Suprapubic skin (tissue), 4 donors: ENCODE results near the gene GRID1. TPM values are rescaled to one million over a fixed set of nuclear protein-coding genes. Genes with fewer than 3 reads are reported as not detected.

Experiments
- DNase-seq, 2 donors: peaks; one replicate each; pipeline ENCODE4 v3.0.0-alpha.2; 2019; ENCODE audit warnings: low spot score in 2 of 2
- H3K27ac ChIP-seq: fragments of 200-600 bp; sonication (generic); one replicate; pipeline ENCODE4 v1.5.1; 2019
- H3K27me3 ChIP-seq: fragments of 200-600 bp; sonication (generic); one replicate; pipeline ENCODE4 v1.5.1; 2019
- H3K36me3 ChIP-seq: fragments of 200-600 bp; sonication (generic); one replicate; pipeline ENCODE4 v1.5.1; 2019
- H3K4me1 ChIP-seq: fragments of 200-600 bp; sonication (generic); one replicate; pipeline ENCODE4 v1.5.1; 2019
- H3K4me3 ChIP-seq: fragments of 200-600 bp; sonication (generic); one replicate; pipeline ENCODE4 v1.5.1; 2019; ENCODE audit warnings: mild to moderate bottlenecking
- H3K9me3 ChIP-seq: fragments of 200-600 bp; sonication (generic); one replicate; pipeline ENCODE4 v1.5.1; 2019
- CTCF ChIP-seq, 2 donors: fragments of 200-600 bp in 1 of 2; fragments of 450-650 bp in 1 of 2; sonication (generic) in 1 of 2; IDR thresholded peaks; one replicate each; pipeline ENCODE4 v1.5.1; 2016 to 2019; ENCODE audit warnings: antibody characterized with exemption in 2 of 2, mild to moderate bottlenecking in 1 of 2, moderate library complexity in 1 of 2
- EP300 ChIP-seq: sonication (generic); formaldehyde crosslinking; IDR thresholded peaks from one replicate; pipeline ENCODE4 v1.6.1; 2017; ENCODE audit warnings: antibody characterized with exemption
- POLR2A ChIP-seq, 2 donors: fragments of 450-650 bp; IDR thresholded peaks; one replicate each; pipeline ENCODE4 v1.6.1; 2017; ENCODE audit warnings: antibody characterized with exemption in 2 of 2, mild to moderate bottlenecking in 2 of 2, moderate library complexity in 2 of 2
- POLR2AphosphoS5 ChIP-seq, 3 donors: sonication (generic); formaldehyde crosslinking; IDR thresholded peaks; one replicate each; pipeline ENCODE4 v1.6.1; 2017; ENCODE audit warnings: antibody characterized with exemption in 3 of 3
- WGBS: methylation state at CpG from one replicate; pipeline ENCODE4 v1.1.5; 2018; 5-methylcytosine and 5-hydroxymethylcytosine counted together
- total RNA-seq, 4 donors: library from RNA; depleted of rRNA; stranded (reverse); fragments of >200 nt; gene quantifications; one replicate each; pipeline ENCODE4 v1.1.0, GENCODE V29; 2016

Gene GRID1
- total RNA-seq, 4 donors from 2014 or later, result 1.8 to 3.1 (median 2.4) TPM

GRCh38 chr10:86347856-86348255, 18.7 kb downstream of the GRID1 start:
- peak in 1 of 2 donors; percentile 19 for DNase-seq
- Histone ChIP-seq H3K27ac (no peak overlapping the region), H3K27me3 (no peaks in the 10 kb centered on the region), H3K9me3 (no peaks in the 10 kb centered on the region), H3K4me3 (no peak overlapping the region), H3K36me3 (no peaks in the 10 kb centered on the region), H3K4me1 (no peaks in the 10 kb centered on the region)
- TF ChIP-seq POLR2A (IDR thresholded peaks at IDR 0.05), result no peak
- TF ChIP-seq CTCF (IDR thresholded peaks at IDR 0.05), result no peak
- TF ChIP-seq POLR2AphosphoS5 (IDR thresholded peaks at IDR 0.05), result no peak
- TF ChIP-seq EP300, result no peak
- WGBS, result 95% methylated on average over 2 of the region's 6 CpGs

DNA sequence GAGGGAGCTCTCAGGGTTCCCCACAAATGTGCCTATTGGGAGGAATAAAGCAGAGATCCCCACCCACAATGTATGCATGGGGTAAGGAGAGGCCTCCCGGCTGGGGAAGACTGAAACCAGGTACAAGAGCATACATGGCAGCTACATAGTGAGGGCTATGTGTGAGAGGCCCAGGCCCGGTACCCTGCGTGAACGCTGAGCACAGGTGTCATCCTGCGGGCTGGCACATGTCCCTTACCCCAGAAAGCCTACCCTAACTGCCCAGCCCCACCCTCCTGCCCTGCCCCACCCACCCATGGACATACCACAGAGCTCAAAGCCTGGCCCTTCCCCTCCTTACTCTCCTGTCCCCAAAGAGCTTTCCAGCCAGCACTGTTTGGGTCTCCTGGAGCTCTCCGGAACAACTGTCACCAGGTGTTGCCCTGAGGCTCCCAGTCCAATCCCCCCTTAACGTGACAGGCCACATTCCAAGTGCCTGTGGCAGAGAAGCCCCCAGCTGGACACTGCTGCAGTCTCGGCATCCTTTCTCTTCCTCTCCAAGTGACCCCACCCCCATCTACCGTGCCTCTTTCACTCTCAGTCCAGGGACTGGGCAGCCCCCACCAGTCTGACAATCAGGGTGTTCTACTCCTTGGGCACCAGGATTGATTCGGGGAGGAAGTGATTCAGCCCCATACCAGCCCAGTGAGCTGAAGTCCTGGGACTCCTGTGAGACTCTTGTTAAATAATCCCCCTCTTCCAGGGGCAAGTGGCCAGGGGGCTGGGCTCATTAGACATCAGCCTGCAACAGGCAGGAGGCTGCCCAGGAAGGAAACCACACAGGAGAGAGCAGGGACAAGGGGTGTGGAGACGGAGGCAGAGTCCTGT, 19.6 kb downstream of the GRID1 start:
- no peak overlapping the region for H3K27ac ChIP-seq
- H3K4me3 ChIP-seq, result no peak overlapping the region
- 75% methylated on average over 5 of the region's 11 CpGs for WGBS

DNA sequence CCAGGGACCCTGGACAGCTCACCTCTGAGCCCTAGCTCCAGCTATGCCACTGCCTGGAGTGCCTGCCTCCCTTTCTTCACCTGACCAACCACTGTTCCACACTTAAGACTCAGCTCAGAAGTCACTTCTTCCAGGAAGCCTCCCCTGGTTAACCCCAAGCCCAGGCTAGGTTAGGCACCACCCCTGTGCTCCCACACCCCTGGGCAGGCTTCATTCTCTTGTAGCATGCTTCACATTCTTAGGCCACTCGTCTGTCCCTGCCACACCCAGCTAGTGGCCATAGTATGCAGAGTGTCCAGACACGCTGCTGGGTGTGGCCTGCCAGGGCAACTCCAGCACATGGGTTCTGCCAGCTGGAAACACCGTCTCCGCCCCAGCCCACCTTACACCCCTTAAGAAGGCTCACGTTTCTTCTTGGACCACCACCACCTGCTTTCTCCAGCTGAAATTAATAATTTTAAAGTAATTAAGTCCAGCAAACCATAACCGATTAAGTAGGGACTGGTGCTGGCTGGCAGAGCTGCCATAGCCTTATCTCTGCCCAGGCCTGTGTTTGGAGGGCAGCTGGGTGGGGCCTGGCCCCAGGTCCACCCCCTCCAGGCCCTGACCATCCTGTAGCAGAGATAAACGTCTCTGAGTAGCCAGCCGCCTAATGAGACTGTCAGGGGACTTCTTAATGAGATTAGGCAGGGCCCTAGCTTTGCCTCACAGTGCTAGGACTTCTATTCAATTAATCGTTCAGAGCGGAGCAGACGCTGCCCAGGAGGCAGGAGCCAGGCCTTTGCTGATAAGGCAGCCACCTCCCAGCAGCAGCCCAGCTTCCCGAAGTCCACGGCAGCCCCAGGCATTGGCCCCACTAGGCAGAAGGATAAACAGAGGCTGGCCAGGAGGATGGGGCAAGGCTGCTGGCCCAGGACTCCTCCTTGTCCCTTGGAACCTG, 20.5 kb downstream of the GRID1 start:
- no peak for TF ChIP-seq POLR2A (IDR thresholded peaks at IDR 0.05)
- no peak for TF ChIP-seq CTCF (IDR thresholded peaks at IDR 0.05)
- no peak for TF ChIP-seq POLR2AphosphoS5 (IDR thresholded peaks at IDR 0.05)
- no peaks in the 10 kb centered on the region for H3K36me3 ChIP-seq
- H3K27ac ChIP-seq, result no peak overlapping the region
- H3K9me3 ChIP-seq, result no peaks in the 10 kb centered on the region
- peak in 1 of 2 donors; percentile 15 for DNase-seq
- H3K27me3 ChIP-seq, result no peaks in the 10 kb centered on the region
- no peaks in the 10 kb centered on the region for H3K4me1 ChIP-seq
- no peak overlapping the region for H3K4me3 ChIP-seq
- WGBS, result 66% methylated on average over 6 of the region's 13 CpGs

More for the DNA sequence above, 19.6 kb downstream of the GRID1 start:
- Histone ChIP-seq H3K4me1 (no peaks in the 10 kb centered on the region), H3K9me3 (no peaks in the 10 kb centered on the region), H3K36me3 (no peaks in the 10 kb centered on the region), H3K27me3 (no peaks in the 10 kb centered on the region)
- TF ChIP-seq EP300 (no peak), POLR2AphosphoS5 (IDR thresholded peaks at IDR 0.05) (no peak), POLR2A (IDR thresholded peaks at IDR 0.05) (no peak), CTCF (IDR thresholded peaks at IDR 0.05) (no peak)
- peak in 1 of 2 donors; percentile 49 for DNase-seq

- Histone ChIP-seq H3K27me3 (no peaks in the 10 kb centered on the region), H3K36me3 (no peaks in the 10 kb centered on the region), H3K9me3 (no peaks in the 10 kb centered on the region), H3K4me3 (no peak overlapping the region), H3K27ac (no peak overlapping the region), H3K4me1 (no peaks in the 10 kb centered on the region)
- DNase-seq, result peak in 1 of 2 donors; percentile 19
- TF ChIP-seq POLR2A (IDR thresholded peaks at IDR 0.05) (no peak), EP300 (no peak), CTCF (IDR thresholded peaks at IDR 0.05) (no peak), POLR2AphosphoS5 (IDR thresholded peaks at IDR 0.05) (no peak)
- 92% methylated on average over 2 of the region's 4 CpGs for WGBS
Observed at GRCh38 chr10:86345296-86345858, 21.2 kb downstream of the GRID1 start.
